GM23248 (cell line): ENCODE measurements around the gene ZNF107.

Experiments
- EZH2 ChIP-seq: fragments of 200-600 bp; sonication (generic); IDR thresholded peaks from 2 replicates; pipeline ENCODE4 v1.6.1; 2018; ENCODE audit warnings: antibody characterized with exemption, mild to moderate bottlenecking; ENCODE audit not compliant: insufficient read depth, poor library complexity, severe bottlenecking
- EZH2phosphoT487 ChIP-seq: fragments of 200-600 bp; sonication (generic); IDR thresholded peaks from 2 replicates; pipeline ENCODE4 v1.6.1; 2018; ENCODE audit warnings: antibody characterized with exemption, moderate library complexity, mild to moderate bottlenecking, low read depth; ENCODE audit not compliant: insufficient read depth

GRCh38 chr7:64672414-64672813 lies 6.5 kb downstream of the ZNF107 start:
- no peak for TF ChIP-seq EZH2
- no peak for TF ChIP-seq EZH2phosphoT487
